ENCODE measurements around the gene ZNRF3. TPM values are rescaled to one million over a fixed set of nuclear protein-coding genes. Genes with fewer than 3 reads are reported as not detected.

The ZNRF3 gene
- polyA plus RNA-seq, 1 donor from 2014 or later = 2.9 TPM

- Histone ChIP-seq H3K27me3 (ENCODE audit: insufficient read depth, low read depth, low read length) (peaks cover 14% of the 10 kb centered on the region), H3K27ac (ENCODE audit: low read length) (no peak overlapping the region), H3K4me3 (ENCODE audit: low read length) (no peak overlapping the region), H4K20me1 (ENCODE audit: insufficient read depth) (no peaks in the 10 kb centered on the region), H3K9ac (ENCODE audit: low read length) (no peak overlapping the region), H3F3A (ENCODE audit: insufficient read depth, low read length, poor library complexity, severe bottlenecking) (no peaks in the 10 kb centered on the region), H3K4me2 (ENCODE audit: low read length) (no peak overlapping the region), H3K36me3 (ENCODE audit: insufficient read depth, low read length) (no peaks in the 10 kb centered on the region), H3K9me3 (ENCODE audit: low read length) (no peaks in the 10 kb centered on the region), H3K9me2 (ENCODE audit: insufficient read depth, low read length) (no peaks in the 10 kb centered on the region), H3K79me2 (replicated peaks; ENCODE audit: insufficient read depth, low read length) (no peaks in the 10 kb centered on the region), H2AFZ (ENCODE audit: low read depth, low read length) (no peak overlapping the region)
- TF ChIP-seq EZH2 (IDR thresholded peaks at IDR 0.05; ENCODE audit: borderline replicate concordance, insufficient read depth, low read length, poor library complexity, severe bottlenecking) = no peak
- no peak for TF ChIP-seq SMC3 (conservative IDR thresholded peaks at IDR 0.05; ENCODE audit: poor library complexity)
- TF ChIP-seq EP300 (conservative IDR thresholded peaks at IDR 0.05; ENCODE audit: poor library complexity, severe bottlenecking) = no peak
- no peak for TF ChIP-seq POLR2AphosphoS5 (IDR thresholded peaks at IDR 0.05)
- TF ChIP-seq REST (IDR thresholded peaks at IDR 0.05; ENCODE audit: borderline replicate concordance) = no peak
- no peak for TF ChIP-seq CTCF (IDR thresholded peaks at IDR 0.05; ENCODE audit: poor library complexity, severe bottlenecking)
- TF ChIP-seq TAF1 (IDR thresholded peaks at IDR 0.05; ENCODE audit: low read depth) = no peak
- no peak for TF ChIP-seq MXI1 (conservative IDR thresholded peaks at IDR 0.05; ENCODE audit: poor library complexity, severe bottlenecking)
- no peak for TF ChIP-seq RAD21 (conservative IDR thresholded peaks at IDR 0.05)
Observed at GRCh38 chr22:29079218-29079901, 196.0 kb downstream of the ZNRF3 start.

- H3K9me3 ChIP-seq (ENCODE audit: low read length) = no peaks in the 10 kb centered on the region
- no peaks in the 10 kb centered on the region for H3K79me2 ChIP-seq (replicated peaks; ENCODE audit: insufficient read depth, low read length)
- no peak overlapping the region for H3K27ac ChIP-seq (ENCODE audit: low read length)
- no peaks in the 10 kb centered on the region for H3K36me3 ChIP-seq (ENCODE audit: insufficient read depth, low read length)
- TF ChIP-seq TAF1 (IDR thresholded peaks at IDR 0.05; ENCODE audit: low read depth) (no peak), SMC3 (conservative IDR thresholded peaks at IDR 0.05; ENCODE audit: poor library complexity) (no peak), EP300 (conservative IDR thresholded peaks at IDR 0.05; ENCODE audit: poor library complexity, severe bottlenecking) (no peak), MXI1 (conservative IDR thresholded peaks at IDR 0.05; ENCODE audit: poor library complexity, severe bottlenecking) (no peak), EZH2 (IDR thresholded peaks at IDR 0.05; ENCODE audit: borderline replicate concordance, insufficient read depth, low read length, poor library complexity, severe bottlenecking) (no peak), CTCF (IDR thresholded peaks at IDR 0.05; ENCODE audit: poor library complexity, severe bottlenecking) (no peak), RAD21 (conservative IDR thresholded peaks at IDR 0.05) (no peak), POLR2AphosphoS5 (IDR thresholded peaks at IDR 0.05) (no peak), REST (IDR thresholded peaks at IDR 0.05; ENCODE audit: borderline replicate concordance) (no peak)
- no peak overlapping the region for H3K4me2 ChIP-seq (ENCODE audit: low read length)
- H3K9ac ChIP-seq (ENCODE audit: low read length) = no peak overlapping the region
- no peaks in the 10 kb centered on the region for H4K20me1 ChIP-seq (ENCODE audit: insufficient read depth)
- H3K9me2 ChIP-seq (ENCODE audit: insufficient read depth, low read length) = no peaks in the 10 kb centered on the region
- H3F3A ChIP-seq (ENCODE audit: insufficient read depth, low read length, poor library complexity, severe bottlenecking) = no peaks in the 10 kb centered on the region
- H3K4me3 ChIP-seq (ENCODE audit: low read length) = no peak overlapping the region
- H2AFZ ChIP-seq (ENCODE audit: low read depth, low read length) = no peak overlapping the region
- H3K27me3 ChIP-seq (ENCODE audit: insufficient read depth, low read depth, low read length) = peaks cover 4% of the 10 kb centered on the region
Observed at GRCh38 chr22:29080106-29080975, 197.0 kb downstream of the ZNRF3 start.
